Activated T-cell treated with anti-CD3 and anti-CD28 coated beads, Interleukin-2, amount 50 U/mL, for 4 hours (primary cell): ENCODE measurements around the gene FGF14. TPM values are rescaled to one million over a fixed set of nuclear protein-coding genes. Genes with fewer than 3 reads are reported as not detected.

Experiments
- ATAC-seq, 2 donors: fragments of 200-7000 bp; cut with Tn5 transposase; one replicate each; pipeline ENCODE4 v1.10.0; 2021
- DNase-seq: peaks from one replicate; pipeline ENCODE4 v3.0.0-alpha.2; 2020
- H3K27me3 Mint-ChIP-seq: one replicate; pipeline ENCODE4 v1.8.0; 2021; ENCODE audit warnings: low read depth, mixed read lengths
- H3K36me3 Mint-ChIP-seq: one replicate; pipeline ENCODE4 v1.8.0; 2022; ENCODE audit warnings: mixed read lengths; ENCODE audit not compliant: insufficient read depth
- H3K4me1 Mint-ChIP-seq: one replicate; pipeline ENCODE4 v1.8.0; 2021; ENCODE audit warnings: low read depth, mixed read lengths
- H3K4me3 Mint-ChIP-seq: one replicate; pipeline ENCODE4 v1.8.0; 2021; ENCODE audit warnings: mild to moderate bottlenecking, moderate library complexity, mixed read lengths
- H3K9me3 Mint-ChIP-seq: one replicate; pipeline ENCODE4 v1.8.0; 2021; ENCODE audit warnings: mixed read lengths
- total RNA-seq, 3 donors: library from RNA; stranded (reverse); gene quantifications; one replicate each; pipeline ENCODE4 v1.2.1, GENCODE V29; 2021

FGF14 gene
- total RNA-seq, 3 donors from 2014 or later = not detected

DNA sequence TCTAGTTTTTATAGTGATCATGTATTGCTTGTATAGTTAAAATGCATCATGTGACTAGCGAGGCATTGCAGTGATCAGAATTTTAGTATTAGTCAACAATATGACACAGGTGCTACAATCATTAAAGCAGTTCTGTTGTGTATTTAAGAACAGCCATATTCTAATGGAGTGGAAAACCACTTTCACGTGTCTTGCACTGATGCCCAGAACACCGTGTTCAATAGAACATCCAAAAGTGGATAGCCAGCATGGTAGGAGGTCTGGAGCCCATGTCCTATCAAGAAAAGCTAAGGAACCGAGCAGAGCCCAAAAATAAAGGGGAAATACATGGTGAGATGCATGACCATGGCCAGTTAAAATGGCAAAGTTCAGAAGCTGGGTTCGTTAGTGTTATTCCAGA, 55.1 kb downstream of the FGF14 start:
- DNase-seq (no peak), ATAC-seq (no peak)
- Mint-ChIP-seq H3K36me3 (no peaks in the 10 kb centered on the region), H3K9me3 (no peaks in the 10 kb centered on the region), H3K4me3 (no peak overlapping the region), H3K4me1 (no peaks in the 10 kb centered on the region), H3K27me3 (peaks cover 6% of the 10 kb centered on the region)

GRCh38 chr13:102344410-102344809, 57.4 kb downstream of the FGF14 start:
- Mint-ChIP-seq H3K27me3 (peaks cover 6% of the 10 kb centered on the region), H3K9me3 (no peaks in the 10 kb centered on the region), H3K36me3 (no peaks in the 10 kb centered on the region), H3K4me3 (no peak overlapping the region), H3K4me1 (no peaks in the 10 kb centered on the region)
- no peak for ATAC-seq
- DNase-seq = no peak

DNA sequence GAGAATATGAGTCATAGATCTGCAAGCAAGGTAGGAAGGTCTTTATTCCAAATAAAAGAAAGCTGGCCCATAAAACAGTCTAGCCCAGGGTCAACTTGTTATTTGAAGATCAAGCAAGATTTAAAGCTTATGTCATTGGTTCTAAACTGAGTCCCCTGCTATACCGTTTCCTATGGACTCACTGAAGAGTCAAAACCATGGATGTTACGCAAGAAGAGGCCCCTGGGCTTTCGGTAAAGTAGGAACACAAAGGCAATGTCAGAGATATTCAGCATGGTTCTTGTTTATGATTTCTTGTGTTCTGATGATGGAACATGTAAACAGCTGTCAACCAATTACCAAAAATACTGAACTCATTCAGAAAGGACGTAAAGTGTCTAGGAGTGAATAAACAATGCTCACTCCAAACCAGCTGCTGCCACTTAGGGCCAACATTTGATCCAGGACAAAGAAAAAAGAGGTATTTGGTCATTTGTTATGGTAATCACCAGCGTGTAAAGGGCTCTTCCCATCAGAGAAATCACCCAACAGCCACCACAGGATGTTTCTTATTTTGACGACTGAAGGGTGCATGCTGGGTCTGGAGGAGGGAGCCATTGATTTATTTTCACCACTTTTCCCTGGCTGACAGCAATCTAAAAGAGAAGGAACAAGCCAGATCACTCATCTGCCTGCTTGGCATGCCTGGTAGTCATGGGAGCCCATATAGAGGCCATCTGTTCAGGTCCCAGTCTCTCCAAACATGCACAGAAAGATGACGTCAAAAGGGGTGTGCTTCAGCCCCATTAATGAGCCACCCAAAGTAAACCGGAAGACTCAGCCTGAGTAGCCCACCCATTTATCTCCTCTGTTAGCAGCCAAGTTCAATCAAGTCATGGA, 68.3 kb downstream of the FGF14 start:
- Mint-ChIP-seq H3K9me3 (no peaks in the 10 kb centered on the region), H3K4me1 (no peaks in the 10 kb centered on the region), H3K27me3 (peaks cover 22% of the 10 kb centered on the region), H3K4me3 (no peak overlapping the region), H3K36me3 (no peaks in the 10 kb centered on the region)
- no peak for DNase-seq
- no peak for ATAC-seq

DNA sequence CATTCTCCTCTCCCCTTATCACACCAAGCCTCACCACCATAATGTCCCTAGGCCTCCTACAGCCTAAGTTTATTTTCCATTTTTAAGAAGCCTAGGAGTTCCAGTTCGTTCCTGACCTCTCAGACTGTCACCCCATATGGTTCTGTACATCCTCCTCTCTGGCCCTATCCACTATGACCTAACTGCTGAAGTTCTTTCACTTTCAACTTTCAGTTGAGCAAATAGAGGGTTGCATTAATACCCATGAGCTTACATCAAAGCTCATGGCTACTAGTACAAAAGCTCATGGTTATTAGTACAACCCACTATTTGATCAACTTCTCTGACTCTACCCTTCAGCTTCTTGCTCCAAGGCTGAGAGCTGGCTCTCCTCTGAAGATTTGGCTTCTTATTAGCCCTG, 72.9 kb downstream of the FGF14 start:
- H3K4me1 Mint-ChIP-seq = no peaks in the 10 kb centered on the region
- DNase-seq (no peak), ATAC-seq (no peak)
- H3K4me3 Mint-ChIP-seq = no peak overlapping the region
- H3K27me3 Mint-ChIP-seq = peaks cover 7% of the 10 kb centered on the region
- no peaks in the 10 kb centered on the region for H3K9me3 Mint-ChIP-seq
- H3K36me3 Mint-ChIP-seq = no peaks in the 10 kb centered on the region

DNA sequence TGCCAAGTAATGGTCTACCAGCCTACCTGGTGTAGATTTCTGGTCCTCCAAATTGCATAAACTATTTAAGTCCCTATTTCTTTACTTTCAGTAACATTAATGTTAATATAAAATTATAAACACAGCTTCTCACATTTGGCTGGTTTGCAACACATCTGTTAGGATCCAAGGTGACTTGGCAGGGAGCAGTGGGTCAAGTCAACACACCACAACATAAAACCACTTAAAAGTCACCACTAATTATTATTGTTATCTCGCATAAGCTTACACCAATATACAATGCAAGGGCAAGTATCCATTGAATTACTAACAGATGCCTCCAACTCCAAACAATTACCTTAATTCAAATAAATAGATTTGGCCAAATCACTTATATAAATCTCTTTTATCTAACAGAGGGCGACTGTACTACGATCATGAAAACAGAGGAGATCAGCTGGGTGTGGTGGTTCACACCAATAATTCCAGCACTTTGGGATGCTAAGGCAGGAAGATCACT, 74.7 kb downstream of the FGF14 start:
- Mint-ChIP-seq H3K36me3 (no peaks in the 10 kb centered on the region), H3K4me1 (no peaks in the 10 kb centered on the region), H3K4me3 (no peak overlapping the region), H3K9me3 (no peaks in the 10 kb centered on the region), H3K27me3 (peaks cover 7% of the 10 kb centered on the region)
- no peak for ATAC-seq
- DNase-seq = no peak

GRCh38 chr13:102326381-102327118, 75.3 kb downstream of the FGF14 start:
- H3K27me3 Mint-ChIP-seq = peaks cover 5% of the 10 kb centered on the region

DNA sequence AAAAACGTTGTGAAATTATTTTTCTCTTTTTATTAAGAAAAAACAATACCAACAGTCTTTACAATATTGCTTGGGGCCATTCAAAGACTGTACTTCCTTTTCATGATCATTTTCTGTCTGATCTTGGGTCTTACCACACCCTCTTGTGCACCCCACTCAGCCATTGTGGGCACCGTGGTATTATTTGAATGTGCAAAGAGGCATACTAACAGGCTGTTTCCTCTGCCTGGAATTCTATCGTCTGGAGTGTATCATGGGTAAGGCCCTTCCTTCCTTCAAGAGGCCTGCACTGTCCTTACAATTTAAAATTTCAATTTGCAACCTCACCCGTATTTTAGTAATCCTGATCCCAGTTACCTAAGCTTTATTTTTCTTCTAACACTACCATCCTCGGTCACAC, 76.5 kb downstream of the FGF14 start:
- DNase-seq = no peak
- Mint-ChIP-seq H3K4me1 (no peaks in the 10 kb centered on the region), H3K36me3 (no peaks in the 10 kb centered on the region), H3K9me3 (no peaks in the 10 kb centered on the region), H3K4me3 (no peak overlapping the region), H3K27me3 (peaks cover 2% of the 10 kb centered on the region)
- no peak for ATAC-seq

More at GRCh38 chr13:102326381-102327118, 75.3 kb downstream of the FGF14 start:
- no peak for ATAC-seq
- Mint-ChIP-seq H3K36me3 (no peaks in the 10 kb centered on the region), H3K4me3 (no peak overlapping the region), H3K4me1 (no peaks in the 10 kb centered on the region), H3K9me3 (no peaks in the 10 kb centered on the region)
- no peak for DNase-seq

DNA sequence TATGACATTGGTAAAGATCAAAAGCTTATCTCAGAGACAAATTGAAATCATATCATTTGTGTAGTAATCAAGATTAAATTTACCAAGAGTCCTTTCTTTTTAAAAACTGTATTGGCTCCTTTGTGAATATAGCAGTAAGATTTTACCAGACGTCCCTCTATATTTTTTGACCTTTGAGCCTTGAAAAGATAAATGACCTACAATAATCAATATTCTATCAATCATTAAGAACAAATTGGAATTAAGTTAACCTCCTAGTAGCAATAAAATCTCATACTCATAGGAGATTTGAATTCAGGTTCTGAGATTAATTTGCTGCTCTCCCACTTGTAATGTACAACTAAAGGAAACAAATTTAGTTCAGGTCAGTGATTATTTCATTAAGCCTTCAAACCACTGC, 78.3 kb downstream of the FGF14 start:
- DNase-seq (no peak), ATAC-seq (no peak)
- no peaks in the 10 kb centered on the region for H3K36me3 Mint-ChIP-seq
- peaks cover 2% of the 10 kb centered on the region for H3K27me3 Mint-ChIP-seq
- no peak overlapping the region for H3K4me3 Mint-ChIP-seq
- no peaks in the 10 kb centered on the region for H3K9me3 Mint-ChIP-seq
- no peaks in the 10 kb centered on the region for H3K4me1 Mint-ChIP-seq

GRCh38 chr13:102323012-102323411, 78.8 kb downstream of the FGF14 start:
- ATAC-seq (no peak), DNase-seq (no peak)
- Mint-ChIP-seq H3K36me3 (no peaks in the 10 kb centered on the region), H3K9me3 (no peaks in the 10 kb centered on the region), H3K27me3 (peaks cover 2% of the 10 kb centered on the region), H3K4me1 (no peaks in the 10 kb centered on the region), H3K4me3 (no peak overlapping the region)

DNA sequence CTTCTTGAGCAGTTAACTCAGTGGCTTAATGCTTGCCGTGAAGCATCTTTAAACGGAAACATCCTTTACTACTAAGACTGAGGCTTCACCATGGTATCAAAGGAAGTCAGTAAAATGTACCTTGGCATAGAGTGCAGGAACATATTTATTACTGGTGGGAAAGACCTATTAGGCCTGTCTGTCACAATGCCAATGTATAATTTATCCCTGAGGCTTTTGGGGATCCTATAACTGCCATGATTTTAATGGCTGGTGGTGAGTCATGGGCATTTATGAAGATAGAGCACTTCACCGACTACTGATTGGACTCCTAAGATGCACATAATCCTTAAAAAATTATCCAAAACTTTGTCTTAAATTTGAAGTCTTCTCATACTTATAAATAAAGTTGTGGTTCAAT, 79.6 kb downstream of the FGF14 start:
- peaks cover 2% of the 10 kb centered on the region for H3K27me3 Mint-ChIP-seq
- DNase-seq (no peak), ATAC-seq (no peak)
- no peak overlapping the region for H3K4me3 Mint-ChIP-seq
- H3K9me3 Mint-ChIP-seq = no peaks in the 10 kb centered on the region
- no peaks in the 10 kb centered on the region for H3K4me1 Mint-ChIP-seq
- no peaks in the 10 kb centered on the region for H3K36me3 Mint-ChIP-seq

GRCh38 chr13:102318233-102318632, 83.6 kb downstream of the FGF14 start:
- ATAC-seq (no peak), DNase-seq (no peak)
- Mint-ChIP-seq H3K36me3 (no peaks in the 10 kb centered on the region), H3K9me3 (no peaks in the 10 kb centered on the region), H3K4me1 (peaks cover 1% of the 10 kb centered on the region), H3K27me3 (peaks cover 9% of the 10 kb centered on the region), H3K4me3 (no peak overlapping the region)

DNA sequence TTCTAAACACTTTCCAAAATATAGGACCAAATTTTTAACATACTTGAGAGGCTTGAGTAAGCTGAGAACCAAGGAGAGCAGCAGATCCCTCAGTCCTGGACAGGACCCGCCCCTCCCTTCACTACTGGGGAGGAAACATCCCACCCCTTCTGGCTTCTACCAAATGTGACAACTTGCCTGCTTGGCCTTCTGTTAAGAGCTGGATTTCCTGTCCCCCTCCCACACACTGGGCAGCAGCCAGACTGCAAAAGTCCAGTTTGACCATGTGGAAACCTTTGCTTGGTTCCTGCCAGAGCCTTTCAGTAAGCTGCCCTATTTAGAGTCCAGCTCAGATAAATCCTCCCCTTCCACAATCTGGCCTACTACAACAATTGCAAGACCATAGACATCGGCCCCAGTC, 84.3 kb downstream of the FGF14 start:
- H3K4me1 Mint-ChIP-seq = peaks cover 2% of the 10 kb centered on the region
- H3K27me3 Mint-ChIP-seq = peaks cover 9% of the 10 kb centered on the region
- H3K9me3 Mint-ChIP-seq = no peaks in the 10 kb centered on the region
- DNase-seq = no peak
- no peak overlapping the region for H3K4me3 Mint-ChIP-seq
- no peak for ATAC-seq
- H3K36me3 Mint-ChIP-seq = no peaks in the 10 kb centered on the region

DNA sequence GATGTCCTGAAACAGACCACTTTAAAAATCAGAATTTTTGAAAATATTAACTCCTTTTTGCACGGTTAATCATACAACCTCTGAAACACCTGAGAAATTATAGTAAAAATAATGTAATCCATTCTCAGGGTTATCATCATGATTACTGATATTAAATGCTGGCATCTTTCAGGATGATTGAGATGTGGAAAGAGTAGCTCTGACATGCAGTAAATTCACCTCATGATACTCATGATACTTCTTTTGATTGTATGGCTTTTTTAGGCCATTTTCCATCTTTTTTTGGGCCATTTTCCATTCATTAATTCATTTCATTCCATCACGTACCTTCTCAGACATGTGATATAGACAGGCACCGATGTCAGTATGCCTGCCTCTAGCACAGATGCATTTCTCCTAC, 85.1 kb downstream of the FGF14 start:
- peaks cover 2% of the 10 kb centered on the region for H3K4me1 Mint-ChIP-seq
- no peaks in the 10 kb centered on the region for H3K9me3 Mint-ChIP-seq
- no peak overlapping the region for H3K4me3 Mint-ChIP-seq
- H3K36me3 Mint-ChIP-seq = no peaks in the 10 kb centered on the region
- ATAC-seq = no peak
- peaks cover 9% of the 10 kb centered on the region for H3K27me3 Mint-ChIP-seq
- no peak for DNase-seq

- ATAC-seq (no peak), DNase-seq (no peak)
- Mint-ChIP-seq H3K4me1 (peaks cover 2% of the 10 kb centered on the region), H3K9me3 (no peaks in the 10 kb centered on the region), H3K4me3 (no peak overlapping the region), H3K36me3 (no peaks in the 10 kb centered on the region), H3K27me3 (peaks cover 7% of the 10 kb centered on the region)
Measured at GRCh38 chr13:102312841-102313240, 89.0 kb downstream of the FGF14 start.

- H3K9me3 Mint-ChIP-seq = no peaks in the 10 kb centered on the region
- no peak overlapping the region for H3K4me3 Mint-ChIP-seq
- ATAC-seq = no peak
- H3K36me3 Mint-ChIP-seq = no peaks in the 10 kb centered on the region
- H3K4me1 Mint-ChIP-seq = peaks cover 2% of the 10 kb centered on the region
- DNase-seq = no peak
- peaks cover 7% of the 10 kb centered on the region for H3K27me3 Mint-ChIP-seq
Measured at GRCh38 chr13:102311901-102312300, 89.9 kb downstream of the FGF14 start.
